HEK293 (cell line): ENCODE measurements around the gene CST9.

Source experiments
- ZNF10 ChIP-seq: fragments of 450-650 bp; formaldehyde crosslinking; IDR thresholded peaks from 2 replicates; pipeline ENCODE4 v1.5.1; 2017; ENCODE audit warnings: missing biosample characterization, missing genetic modification characterization
- ZNF48 ChIP-seq: fragments of 450-650 bp; formaldehyde crosslinking; IDR thresholded peaks from 2 replicates; pipeline ENCODE4 v1.5.1; 2016; ENCODE audit warnings: missing biosample characterization, missing genetic modification characterization
- ZNF707 ChIP-seq: fragments of 450-650 bp; formaldehyde crosslinking; IDR thresholded peaks from 2 replicates; pipeline ENCODE4 v1.5.1; 2016; ENCODE audit warnings: missing biosample characterization, missing genetic modification characterization
- TF ChIP-seq, protein P1 (sequence below): fragments of 450-650 bp; formaldehyde crosslinking; IDR thresholded peaks from 2 replicates; pipeline ENCODE4 v1.5.1; 2016; ENCODE audit warnings: missing biosample characterization, missing genetic modification characterization, borderline replicate concordance
- TF ChIP-seq, protein P2 (sequence below): fragments of 450-650 bp; formaldehyde crosslinking; IDR thresholded peaks from 2 replicates; pipeline ENCODE4 v1.5.1; 2016; ENCODE audit warnings: missing biosample characterization, missing genetic modification characterization
- TF ChIP-seq, protein P3 (sequence below): fragments of 450-650 bp; formaldehyde crosslinking; IDR thresholded peaks from 2 replicates; pipeline ENCODE4 v1.5.1; 2016; ENCODE audit warnings: missing biosample characterization, missing genetic modification characterization

DNA sequence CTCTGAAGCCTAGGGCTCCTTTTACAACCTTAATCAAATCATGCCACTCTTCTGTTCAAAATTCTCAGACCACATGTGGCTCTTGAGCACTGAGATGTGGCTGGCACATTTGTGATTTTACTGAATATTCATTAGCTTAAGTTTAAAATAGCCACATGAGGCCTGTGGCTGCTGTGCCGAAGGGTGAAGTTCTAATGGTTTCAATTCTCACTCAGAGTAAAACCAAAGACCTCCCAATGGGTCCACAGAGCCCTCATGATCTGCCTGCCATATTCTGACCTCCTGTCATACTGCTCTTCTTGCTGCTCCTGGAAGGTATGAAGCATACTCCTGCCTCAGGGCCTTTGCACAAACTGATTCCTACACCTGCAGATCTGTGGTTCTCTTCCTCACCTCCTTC lies 39.9 kb upstream of the CST9 start:
- TF ChIP-seq, protein P1, sequence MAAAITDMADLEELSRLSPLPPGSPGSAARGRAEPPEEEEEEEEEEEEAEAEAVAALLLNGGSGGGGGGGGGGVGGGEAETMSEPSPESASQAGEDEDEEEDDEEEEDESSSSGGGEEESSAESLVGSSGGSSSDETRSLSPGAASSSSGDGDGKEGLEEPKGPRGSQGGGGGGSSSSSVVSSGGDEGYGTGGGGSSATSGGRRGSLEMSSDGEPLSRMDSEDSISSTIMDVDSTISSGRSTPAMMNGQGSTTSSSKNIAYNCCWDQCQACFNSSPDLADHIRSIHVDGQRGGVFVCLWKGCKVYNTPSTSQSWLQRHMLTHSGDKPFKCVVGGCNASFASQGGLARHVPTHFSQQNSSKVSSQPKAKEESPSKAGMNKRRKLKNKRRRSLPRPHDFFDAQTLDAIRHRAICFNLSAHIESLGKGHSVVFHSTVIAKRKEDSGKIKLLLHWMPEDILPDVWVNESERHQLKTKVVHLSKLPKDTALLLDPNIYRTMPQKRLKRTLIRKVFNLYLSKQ (tag by site-specific recombination) = no peak
- TF ChIP-seq ZNF48 (no peak), ZNF707 (tag by site-specific recombination) (no peak), ZNF10 (tag by site-specific recombination) (no peak)
- TF ChIP-seq, protein P2, sequence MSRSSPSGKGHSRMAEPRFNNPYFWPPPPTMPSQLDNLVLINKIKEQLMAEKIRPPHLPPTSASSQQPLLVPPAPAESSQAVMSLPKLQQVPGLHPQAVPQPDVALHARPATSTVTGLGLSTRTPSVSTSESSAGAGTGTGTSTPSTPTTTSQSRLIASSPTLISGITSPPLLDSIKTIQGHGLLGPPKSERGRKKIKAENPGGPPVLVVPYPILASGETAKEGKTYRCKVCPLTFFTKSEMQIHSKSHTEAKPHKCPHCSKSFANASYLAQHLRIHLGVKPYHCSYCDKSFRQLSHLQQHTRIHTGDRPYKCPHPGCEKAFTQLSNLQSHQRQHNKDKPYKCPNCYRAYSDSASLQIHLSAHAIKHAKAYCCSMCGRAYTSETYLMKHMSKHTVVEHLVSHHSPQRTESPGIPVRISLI (tag by site-specific recombination) = no peak
- TF ChIP-seq, protein P3, sequence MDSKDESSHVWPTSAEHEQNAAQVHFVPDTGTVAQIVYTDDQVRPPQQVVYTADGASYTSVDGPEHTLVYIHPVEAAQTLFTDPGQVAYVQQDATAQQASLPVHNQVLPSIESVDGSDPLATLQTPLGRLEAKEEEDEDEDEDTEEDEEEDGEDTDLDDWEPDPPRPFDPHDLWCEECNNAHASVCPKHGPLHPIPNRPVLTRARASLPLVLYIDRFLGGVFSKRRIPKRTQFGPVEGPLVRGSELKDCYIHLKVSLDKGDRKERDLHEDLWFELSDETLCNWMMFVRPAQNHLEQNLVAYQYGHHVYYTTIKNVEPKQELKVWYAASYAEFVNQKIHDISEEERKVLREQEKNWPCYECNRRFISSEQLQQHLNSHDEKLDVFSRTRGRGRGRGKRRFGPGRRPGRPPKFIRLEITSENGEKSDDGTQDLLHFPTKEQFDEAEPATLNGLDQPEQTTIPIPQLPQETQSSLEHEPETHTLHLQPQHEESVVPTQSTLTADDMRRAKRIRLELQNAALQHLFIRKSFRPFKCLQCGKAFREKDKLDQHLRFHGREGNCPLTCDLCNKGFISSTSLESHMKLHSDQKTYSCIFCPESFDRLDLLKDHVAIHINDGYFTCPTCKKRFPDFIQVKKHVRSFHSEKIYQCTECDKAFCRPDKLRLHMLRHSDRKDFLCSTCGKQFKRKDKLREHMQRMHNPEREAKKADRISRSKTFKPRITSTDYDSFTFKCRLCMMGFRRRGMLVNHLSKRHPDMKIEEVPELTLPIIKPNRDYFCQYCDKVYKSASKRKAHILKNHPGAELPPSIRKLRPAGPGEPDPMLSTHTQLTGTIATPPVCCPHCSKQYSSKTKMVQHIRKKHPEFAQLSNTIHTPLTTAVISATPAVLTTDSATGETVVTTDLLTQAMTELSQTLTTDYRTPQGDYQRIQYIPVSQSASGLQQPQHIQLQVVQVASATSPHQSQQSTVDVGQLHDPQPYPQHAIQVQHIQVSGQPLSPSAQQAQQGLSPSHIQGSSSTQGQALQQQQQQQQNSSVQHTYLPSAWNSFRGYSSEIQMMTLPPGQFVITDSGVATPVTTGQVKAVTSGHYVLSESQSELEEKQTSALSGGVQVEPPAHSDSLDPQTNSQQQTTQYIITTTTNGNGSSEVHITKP = no peak
